Activated CD8-positive, alpha-beta memory T cell treated with anti-CD3 and anti-CD28 coated beads, Interleukin-2, amount 50 U/mL, for 1 hour (primary cell): ENCODE data around the gene HDAC8.
"Not testable (repeated sequence)": the region's sequence is repeated elsewhere in the genome, so short reads cannot be mapped to it uniquely, and the experiment has no call there.

Experiments
- DNase-seq: peaks from one replicate; pipeline ENCODE4 v3.0.0-alpha.2; 2020; ENCODE audit errors: extremely low read depth

HDAC8 gene

DNA sequence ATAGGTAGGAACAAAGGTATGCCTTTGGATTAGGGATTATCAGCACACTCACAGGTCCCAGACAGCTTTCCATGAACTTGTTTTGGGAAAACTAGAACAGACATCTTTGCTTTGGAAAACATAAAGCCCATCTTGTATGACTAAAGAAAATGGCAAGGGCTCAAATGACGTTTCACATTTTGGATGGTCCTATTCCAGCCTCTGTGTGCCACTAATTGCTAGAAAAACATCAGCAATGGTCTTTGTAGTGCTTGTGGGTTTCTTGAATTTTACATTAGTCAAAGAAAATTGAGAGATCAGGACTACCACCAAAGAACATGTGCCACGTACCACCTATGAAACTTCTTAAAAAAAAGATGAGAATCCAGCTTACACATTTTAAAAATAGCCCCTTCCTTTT lies 111.4 kb downstream of the HDAC8 start:
- DNase-seq = no peak

DNA sequence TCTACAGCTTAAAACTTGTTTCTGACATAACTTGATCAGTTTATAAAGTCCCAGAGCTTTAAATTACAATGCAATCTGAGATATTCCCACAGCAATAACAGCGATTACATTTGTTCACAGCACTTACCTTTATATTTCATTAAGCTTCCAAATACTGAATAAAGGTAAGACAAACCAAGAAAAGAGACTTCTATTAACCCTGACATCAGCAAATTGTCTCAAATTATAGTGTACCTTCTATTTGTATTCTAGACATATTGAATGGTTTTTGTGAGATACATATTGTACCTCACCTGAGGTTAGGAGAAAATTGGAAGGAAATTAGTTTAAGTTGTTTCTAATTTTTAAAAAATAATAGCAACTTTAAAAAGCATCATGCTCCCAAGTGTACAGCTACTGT lies 111.9 kb downstream of the HDAC8 start:
- DNase-seq = no peak

DNA sequence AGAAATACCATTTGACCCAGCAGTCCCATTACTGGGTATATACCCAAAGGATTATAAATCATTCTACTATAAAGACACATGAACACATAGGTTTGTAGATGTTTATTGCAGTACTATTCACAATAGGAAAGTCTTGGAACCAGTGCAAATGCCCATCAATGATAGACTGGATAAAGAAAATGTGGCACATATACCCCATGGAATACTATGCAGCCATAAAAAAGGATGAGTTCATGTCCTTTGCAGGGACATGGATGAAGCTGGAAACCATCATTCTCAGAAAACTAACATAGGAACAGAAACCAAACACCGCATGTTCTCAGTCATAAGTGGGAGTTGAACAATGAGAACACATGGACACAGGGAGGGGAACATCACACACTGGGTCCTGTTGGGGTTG lies 123.6 kb downstream of the HDAC8 start:
- not testable (repeated sequence) for DNase-seq

DNA sequence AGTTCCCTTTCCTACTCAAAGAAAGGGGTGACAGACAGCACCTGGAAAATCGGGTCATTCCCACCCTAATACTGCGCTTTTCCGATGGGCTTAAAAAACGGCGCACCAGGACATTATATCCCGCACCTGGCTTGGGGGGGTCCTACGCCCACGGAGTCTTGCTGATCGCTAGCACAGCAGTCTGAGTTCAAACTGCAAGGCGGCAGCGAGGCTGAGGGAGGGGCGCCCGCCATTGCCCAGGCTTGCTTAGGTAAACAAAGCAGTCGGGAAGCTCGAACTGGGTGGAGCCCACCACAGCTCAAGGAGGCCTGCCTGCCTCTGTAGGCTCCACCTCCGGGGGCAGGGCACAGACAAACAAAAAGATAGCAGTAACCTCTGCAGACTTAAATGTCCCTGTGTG lies 131.9 kb downstream of the HDAC8 start:
- not testable (repeated sequence) for DNase-seq

DNA sequence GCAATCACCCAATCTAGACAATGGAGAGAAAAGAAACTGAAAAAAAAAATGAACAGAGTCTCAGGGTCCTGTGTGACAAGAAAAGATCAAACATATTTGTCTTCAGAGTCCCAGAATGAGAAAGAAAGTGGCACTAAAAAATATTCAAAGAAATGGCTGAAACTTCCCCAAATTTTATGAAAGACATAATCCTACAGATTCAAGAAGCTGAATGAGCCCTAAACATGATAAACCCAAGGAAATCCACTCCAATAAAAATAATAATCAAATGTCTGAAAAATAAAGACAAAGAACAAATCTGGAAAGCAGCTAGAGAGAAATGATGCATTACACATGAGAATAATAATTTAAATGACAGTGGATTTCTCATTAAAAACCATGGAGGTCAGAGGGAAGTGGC lies 136.6 kb downstream of the HDAC8 start:
- DNase-seq = no peak

DNA sequence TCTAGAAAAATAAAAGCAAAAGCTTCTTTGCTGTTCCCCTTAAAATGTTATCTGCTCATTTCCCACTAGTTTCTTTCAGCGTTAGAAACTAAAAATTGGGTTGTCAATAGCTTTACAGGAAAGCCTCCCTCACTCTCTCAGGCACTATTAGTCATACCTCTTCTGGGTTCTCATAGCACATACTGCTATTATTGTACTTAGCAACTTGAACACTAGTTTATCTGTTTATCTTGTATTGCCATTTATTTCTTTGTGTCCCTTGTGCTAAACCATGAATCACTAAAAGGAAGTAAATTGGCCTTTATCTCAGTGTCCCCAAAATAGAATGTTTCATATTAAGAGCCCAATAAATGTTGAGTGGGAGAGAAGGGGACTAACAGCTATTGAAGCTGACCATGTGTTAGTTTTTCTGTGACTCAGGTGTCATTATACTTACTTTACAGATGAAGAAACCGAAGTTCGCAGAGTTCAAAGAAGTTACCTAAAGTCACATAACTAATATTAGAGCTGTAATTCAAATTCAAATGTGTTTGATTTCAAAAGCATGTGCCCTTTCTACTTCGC lies 142.2 kb downstream of the HDAC8 start:
- DNase-seq = no peak

DNA sequence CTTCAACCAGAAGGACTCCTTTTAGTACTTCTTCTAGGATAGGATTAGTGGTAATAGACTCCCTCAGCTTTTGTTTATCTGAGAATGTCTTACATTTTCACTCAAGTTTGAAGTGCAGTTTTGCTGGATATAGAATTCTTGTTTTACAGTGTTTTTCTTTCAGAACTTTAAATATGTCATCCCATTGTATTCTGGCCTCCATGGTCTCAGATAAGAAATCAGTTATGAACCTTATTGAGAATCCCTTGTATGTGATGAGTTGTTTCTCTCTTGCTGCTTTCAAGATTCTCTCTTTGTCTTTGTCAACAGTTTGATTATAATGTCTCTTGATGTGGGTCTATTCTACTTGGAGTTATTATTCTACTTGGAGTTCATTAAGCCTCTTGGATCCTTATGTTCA lies 150.8 kb downstream of the HDAC8 start:
- DNase-seq = no peak

DNA sequence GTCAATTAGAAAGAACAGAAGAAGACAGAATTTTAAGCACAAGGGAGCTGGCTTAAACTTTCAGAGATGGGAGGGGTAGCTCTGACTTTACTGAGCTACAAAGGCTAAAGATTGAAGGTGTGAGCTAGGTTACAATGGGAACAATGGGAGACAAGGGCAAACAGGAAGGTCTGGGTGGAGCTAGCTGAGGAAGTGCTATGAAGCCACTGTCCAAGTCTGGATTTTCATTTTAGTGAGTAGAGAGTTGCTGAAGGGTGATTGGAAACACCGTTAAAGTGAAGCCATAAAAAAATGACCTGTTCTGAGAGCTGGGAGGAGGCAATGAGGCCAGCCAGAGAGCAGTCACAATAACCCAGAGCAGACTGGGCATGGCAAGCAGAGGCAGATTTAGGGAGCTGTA lies 162.7 kb downstream of the HDAC8 start:
- DNase-seq = no peak

DNA sequence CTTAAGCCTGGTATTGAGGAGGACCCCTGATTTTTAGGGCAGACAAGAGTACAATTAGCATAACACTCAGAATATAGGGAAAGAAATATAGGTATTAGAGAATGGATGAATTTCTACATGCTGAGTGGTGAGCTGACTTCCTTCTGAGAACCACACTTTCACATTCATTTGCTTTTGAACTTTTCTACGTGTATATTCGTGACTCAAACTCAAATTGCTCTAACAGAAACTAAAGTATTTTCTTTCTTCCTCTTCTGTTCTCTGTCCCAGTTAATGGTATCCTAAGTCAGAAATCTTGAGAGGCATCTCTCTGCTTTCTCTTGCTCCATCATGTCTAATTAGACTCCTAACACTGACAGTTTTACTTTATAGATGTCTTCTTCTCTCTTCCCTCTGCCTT lies 163.8 kb downstream of the HDAC8 start:
- DNase-seq = no peak

DNA sequence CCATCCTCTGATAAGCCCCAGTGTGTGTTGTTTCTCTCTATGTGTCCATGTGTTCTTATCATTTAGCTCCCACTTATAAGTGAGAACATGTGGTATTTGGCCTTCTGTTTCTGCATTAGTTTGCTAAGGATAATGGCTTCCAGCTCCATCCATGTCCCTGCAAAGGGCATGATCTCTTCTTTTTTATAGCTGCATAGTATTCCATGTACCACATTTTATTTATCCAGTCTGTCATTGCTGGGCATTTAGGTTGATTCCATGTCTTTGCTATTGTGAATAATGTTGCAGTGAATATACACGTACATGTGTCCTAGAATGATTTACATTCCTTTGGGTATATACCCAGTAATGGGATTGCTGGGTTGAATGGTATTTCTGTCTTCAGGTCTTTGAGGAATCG lies 167.5 kb downstream of the HDAC8 start:
- DNase-seq = not testable (repeated sequence)

DNA sequence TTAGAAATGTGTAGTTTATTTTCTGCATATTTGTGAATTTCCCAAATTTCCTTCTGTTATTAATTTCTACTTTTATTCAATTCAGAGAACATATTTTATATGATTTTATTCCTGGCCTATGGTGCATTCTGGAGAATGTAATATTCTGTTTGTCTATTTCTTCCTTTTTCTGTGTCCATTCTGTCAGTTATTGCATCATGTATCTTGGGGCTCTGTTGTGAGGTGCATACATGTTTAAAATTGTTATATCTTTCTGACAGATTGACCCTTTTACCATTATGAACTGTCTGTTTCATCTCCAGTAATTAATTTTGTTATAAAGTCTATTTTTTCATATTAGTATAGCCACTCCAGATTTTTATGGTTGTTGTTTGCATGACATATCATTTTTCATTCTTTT lies 170.0 kb downstream of the HDAC8 start:
- DNase-seq = no peak

DNA sequence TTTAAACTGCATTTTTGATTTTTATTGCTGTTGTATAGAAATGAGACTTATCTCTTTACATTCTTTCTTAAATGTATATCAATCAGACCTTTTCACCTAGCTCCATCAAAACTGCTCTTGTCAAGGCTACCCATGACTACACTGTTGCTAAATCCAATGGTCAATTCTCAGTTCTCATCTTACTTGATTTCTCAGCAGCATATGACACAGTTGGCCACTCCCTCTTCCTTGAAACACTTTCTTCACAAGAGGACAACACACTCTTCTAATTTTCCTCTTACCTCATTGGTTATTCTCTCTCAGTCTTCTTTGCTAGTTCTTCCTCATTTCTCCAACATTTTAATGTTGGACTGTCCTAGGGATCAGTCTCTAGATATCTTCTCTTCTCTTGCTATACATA lies 172.8 kb downstream of the HDAC8 start:
- no peak for DNase-seq

DNA sequence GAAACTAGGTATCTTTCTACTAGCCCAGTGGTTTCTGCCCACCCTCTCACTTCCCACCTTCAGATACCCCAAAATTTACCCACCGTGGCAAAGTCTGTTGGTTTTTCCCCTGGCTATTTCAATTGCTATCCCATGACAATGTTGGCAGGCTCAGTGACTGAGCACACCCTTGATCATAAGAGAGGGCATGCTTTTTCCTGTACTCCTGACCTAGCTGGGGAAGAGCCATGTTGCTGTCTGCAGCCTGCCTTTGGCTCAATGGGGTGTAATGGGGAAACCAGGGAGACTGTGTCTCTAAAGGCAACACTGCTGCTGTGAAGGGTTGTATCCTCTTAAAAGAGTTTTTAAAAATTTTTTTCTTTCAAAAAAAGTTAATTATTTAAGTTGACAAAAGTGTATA lies 176.5 kb downstream of the HDAC8 start:
- DNase-seq = no peak

DNA sequence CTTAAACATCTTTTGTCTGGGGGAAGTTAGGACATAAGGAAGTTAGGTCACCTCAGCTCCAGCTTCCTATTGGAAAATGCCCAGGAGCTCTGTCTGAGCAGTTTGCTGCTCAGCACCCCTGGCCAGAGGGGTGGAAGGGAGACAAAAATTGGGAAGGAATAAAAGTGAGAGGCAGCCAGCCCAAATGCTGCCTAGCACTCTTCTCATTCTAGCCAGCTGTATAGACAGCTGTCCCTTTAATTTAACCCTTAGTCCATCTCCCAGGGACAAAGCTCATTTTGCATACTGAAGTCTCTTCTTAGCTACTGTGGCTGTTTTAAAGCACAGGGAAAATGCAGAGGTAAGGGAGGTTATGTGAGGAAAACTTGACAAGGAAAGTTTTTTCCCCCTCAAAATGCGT lies 177.4 kb downstream of the HDAC8 start:
- no peak for DNase-seq

DNA sequence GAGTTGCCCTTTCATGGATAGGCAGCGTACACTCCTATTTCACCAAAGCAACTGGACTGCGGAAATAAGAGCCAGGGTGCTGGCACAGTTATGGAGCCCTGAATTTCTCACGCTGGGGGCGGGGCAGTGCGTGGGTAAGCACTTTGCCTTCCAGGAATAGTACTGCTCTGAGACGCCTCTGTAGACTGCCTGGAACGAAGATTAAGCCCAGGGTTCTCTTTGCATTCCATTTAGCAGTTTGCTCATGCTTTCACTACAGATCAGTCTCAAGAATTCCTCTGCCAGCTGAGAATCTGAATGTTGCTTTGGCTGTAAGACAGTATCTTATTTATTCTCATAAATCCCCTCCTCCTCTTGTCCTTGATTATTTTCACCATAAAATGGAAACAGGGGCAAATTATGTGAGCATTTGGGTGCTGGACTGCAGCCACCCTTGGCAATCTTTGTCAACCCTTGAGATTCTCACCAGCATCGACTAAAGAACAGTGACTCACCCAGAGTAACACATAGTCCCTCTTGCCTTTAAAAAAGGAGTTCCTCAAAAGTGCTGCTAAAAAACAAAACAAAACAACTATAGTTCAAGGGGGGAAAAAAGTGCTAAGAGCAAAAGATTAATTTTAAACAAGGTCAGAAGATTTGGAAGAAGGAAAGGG lies 178.0 kb downstream of the HDAC8 start:
- no peak for DNase-seq

DNA sequence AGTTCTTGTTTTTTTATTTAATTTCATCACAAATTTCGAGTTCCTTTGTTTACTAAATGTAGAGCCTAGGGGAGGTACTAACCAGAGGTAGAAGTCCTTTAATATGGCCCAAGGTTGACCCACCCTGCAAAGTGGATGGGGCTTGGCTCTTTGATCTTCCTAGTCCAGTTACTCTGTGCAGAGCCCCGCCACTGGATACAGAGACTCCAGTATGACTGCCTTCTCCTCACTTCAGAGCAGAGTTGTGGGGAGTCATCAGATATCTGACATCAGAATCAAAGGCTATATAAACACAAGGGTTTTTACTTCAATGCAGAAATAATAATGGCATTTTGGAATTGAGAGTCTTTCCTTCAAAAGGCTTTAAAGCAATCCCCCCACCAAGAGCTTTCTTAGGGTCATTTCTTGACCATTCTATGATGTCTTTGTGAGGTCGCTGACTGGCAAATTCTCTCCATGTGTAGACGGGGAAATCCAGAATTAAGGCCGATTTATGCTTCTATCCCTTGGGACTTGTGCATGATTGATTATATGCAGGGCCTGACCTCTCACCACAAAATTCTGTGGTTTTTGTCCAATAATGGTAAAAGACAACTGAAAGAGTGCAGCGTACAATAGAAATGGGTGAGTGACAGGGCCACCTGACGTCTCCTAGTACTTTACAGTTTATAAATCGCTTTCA lies 178.7 kb downstream of the HDAC8 start:
- DNase-seq = no peak

DNA sequence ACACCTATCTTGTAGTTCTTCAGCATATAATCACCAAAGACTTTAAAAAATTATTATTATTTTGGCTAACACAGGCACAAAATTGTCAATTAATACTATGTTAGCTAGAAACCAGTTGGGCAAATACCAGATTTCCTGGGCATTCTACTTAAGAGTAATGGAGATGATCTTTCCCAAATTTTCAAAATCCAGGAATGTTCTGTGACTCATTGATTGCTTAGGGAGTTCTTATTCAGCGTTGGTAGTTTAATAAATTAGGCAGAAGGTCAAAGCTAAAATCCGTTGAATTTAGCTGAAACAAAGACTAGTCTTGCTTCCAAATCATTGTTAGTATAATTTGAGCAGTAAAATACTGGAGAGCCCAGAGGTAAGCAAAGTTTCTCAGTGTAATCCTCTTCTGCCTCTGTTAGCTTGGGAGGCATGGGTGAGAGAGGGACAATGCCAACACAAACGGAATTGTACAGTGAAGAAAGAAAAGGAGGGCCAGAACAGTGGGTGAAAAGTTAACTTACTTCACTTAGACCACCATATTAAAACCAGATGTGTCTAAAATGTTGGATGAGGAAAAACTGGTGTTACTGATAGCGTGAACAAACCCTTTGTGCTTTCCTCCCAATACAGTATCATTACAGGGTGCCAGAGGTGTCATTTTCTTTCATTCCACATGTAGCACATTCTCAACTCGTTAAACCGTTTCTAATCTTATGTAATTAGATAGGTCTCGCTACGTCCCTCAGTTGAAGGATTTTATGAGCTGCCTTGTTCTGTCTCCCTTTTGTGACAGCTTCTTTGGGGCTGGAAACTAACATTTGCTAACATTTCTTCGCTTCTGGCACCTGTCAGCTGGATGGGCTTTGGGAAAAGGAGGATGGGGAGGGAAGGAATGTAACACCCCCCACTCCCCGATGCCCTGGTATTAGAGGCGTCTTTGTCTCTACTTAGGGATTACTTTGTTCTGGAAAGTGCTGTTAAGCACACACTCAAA lies 179.5 kb downstream of the HDAC8 start:
- DNase-seq = no peak

DNA sequence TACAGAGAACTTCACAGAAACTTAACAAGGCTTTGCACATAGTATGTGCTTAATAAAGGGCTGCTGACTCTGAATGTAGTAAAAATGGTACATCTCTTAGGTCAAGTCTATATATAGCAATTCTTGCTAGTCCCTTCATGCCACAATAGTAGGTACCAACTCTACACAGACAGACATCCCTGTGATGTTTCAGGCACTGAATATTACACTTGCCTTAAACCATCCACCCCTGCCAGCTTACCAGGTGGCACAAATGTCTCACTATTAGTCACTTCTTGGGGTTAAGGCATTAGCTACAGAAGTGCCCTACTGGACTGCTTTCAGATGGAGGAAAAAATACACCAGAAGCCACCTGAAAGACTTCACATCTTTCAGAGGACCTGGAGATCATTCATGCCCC lies 180.6 kb downstream of the HDAC8 start:
- DNase-seq = no peak

DNA sequence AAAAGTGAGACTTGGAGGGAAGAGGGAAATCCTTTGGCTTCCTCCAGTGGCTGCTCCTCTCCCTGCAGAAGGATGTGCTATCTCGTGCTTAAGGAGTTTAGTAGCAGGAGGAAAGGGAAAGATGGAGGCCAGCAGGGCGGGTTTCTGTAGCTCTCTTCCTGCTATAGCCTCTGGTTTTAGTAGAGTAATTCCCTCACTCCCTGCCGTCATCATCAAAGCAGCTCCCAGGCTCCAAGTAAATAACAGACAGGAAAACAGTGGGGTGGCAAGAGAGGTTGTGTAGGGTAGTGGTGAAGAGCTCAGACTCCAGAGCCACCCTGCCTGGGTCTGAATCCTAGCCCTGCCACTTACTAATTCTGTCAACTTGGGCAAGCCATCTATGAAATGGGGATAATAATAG lies 185.4 kb downstream of the HDAC8 start:
- no peak for DNase-seq

DNA sequence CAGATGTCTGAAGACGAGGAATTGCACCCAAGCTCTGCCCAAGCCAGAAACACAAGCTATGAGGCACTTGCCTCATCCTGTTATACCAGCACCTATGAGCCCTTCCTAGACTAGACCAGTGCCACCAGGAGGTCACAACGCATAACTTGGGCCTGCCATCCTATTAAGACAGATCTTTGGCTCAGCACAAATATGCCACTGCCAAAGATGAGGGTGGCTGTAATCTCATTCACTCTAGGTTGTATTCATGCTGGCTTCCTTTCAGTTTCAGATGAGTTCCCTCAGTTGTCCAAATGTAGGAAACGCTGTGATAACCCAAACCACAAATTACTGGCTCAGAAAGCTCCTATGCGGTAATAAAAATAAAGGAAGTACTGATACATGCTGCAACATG lies 190.4 kb downstream of the HDAC8 start:
- DNase-seq = no peak

DNA sequence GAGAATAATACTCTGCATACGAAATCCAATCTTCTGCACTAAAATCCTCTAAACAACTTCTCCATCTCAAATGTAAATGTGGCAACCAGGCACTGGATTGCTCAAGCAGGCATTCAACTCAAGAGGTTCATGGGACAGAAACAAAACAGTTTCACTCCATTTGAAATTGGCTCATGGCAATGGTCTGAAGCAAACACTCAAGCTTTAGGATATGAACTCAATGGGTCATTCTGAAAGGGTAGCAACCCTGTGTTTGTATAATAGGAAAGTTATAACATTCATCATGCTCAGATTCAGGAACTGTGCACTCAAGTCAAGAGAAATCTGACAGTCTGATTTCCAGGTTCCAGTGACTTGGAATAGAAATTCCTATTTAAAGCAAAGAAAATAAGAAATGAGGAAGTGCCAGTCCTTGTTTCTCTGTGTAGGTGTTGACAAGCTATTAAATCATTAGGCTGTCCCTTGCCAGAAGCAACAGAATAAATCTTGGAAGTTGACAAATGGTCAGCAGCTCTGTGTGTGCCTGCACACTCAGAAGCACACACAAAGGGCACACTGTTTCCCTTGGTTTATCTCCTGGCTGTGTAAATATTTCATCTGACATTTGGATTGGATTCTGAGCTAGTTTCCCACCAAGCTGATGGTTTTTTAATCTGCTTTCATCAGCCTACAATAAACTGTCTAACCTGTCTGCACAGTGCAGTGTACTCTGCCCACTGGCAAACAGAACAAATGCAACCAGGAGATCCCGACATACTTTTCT lies 191.0 kb downstream of the HDAC8 start:
- no peak for DNase-seq

DNA sequence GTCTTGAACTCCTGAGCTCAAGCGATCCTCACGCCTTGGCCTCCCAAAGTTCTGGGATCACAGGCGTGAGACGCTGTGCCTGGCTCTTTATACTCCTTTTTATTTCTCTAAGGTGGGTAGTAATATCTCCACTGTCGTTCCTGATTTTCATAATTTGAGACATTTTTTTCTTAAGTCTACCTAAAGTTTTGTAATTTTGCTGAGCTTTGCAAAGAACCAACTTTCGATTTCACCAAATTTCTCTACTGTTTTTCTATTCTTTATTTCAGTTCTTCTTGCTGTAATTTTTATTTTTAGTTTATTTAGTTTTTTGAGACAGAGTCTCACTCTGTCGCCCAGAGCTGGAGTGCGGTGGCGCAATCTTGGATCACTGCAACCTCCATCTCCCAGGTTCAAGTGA lies 196.5 kb downstream of the HDAC8 start:
- DNase-seq = no peak
